Lower leg skin (tissue), 4 donors: ENCODE data around the gene TFPI. TPM values are rescaled to one million over a fixed set of nuclear protein-coding genes. Genes with fewer than 3 reads are reported as not detected.

Experiments used
- DNase-seq, 2 donors: peaks; one replicate each; pipeline ENCODE4 v3.0.0-alpha.2; 2019; ENCODE audit warnings: low spot score in 2 of 2
- H3K4me3 ChIP-seq: fragments of 200-600 bp; sonication (generic); 2 replicates; pipeline ENCODE4 v1.5.1; 2017; ENCODE audit warnings: mild to moderate bottlenecking, low read depth; ENCODE audit not compliant: poor library complexity, severe bottlenecking
- CTCF ChIP-seq, 3 donors: fragments of 450-650 bp; IDR thresholded peaks; one replicate each; pipeline ENCODE4 v1.5.1; 2016; ENCODE audit warnings: antibody characterized with exemption in 3 of 3, mild to moderate bottlenecking in 3 of 3, moderate library complexity in 2 of 3
- POLR2A ChIP-seq, 2 donors: fragments of 450-650 bp; IDR thresholded peaks; one replicate each; pipeline ENCODE4 v1.6.1; 2016 to 2017; ENCODE audit warnings: antibody characterized with exemption in 2 of 2, mild to moderate bottlenecking in 1 of 2, moderate library complexity in 1 of 2
- WGBS, 2 donors: methylation state at CpG; one replicate each; pipeline ENCODE4 v1.1.5; 2018; 5-methylcytosine and 5-hydroxymethylcytosine counted together
- intact Hi-C: fragments of 100-400 bp; cut with DNase I; formaldehyde crosslinking; loops from one replicate; pipeline ENCODE4 v1.15.0; 2023; ENCODE audit warnings: low total_unique reads
- total RNA-seq, 4 donors: library from RNA; depleted of rRNA; stranded (reverse); fragments of >200 nt; gene quantifications; one replicate each; pipeline ENCODE4 v1.1.0, GENCODE V29; 2016

Gene TFPI
- total RNA-seq, 4 donors from 2014 or later: 15.6 to 28.4 (median 16.0) TPM

DNA sequence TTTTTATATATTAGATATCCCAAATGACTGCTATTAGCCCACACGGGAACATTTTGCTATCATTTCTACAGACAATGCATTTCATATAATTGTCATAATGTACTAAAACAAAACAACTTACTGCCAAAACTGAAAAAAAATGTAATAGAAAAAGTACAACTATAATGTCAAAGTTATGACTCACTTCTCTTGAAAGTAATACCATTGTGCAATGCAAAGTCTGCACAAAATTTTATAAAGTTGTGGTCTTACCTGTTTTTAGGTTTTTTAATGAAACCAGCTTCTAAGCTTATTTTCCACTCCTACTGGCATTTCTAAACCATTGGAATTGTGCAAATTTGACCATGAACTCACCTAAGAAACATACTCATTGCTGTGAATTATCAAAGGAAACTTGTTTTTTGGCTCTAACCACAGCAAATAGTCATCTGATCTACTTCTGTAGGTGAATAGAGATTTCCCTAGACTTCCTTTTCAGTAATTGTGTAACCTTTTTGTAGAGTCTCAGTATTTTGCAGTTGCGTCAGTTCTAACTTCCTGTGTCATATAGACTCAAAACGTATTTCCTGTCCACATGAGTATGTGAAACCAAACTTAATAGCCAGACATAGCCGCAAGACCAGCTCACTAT lies 31.9 kb upstream of the TFPI start:
- no peak for DNase-seq
- TF ChIP-seq POLR2A (IDR thresholded peaks at IDR 0.05) (no peak), CTCF (IDR thresholded peaks at IDR 0.05) (no peak)
- 74 to 84% methylated on average over 4 of the region's 4 CpGs for WGBS, 2 donors
- no peak overlapping the region for H3K4me3 ChIP-seq
- intact Hi-C loops: no loop called here

- no peak overlapping the region for H3K4me3 ChIP-seq
- WGBS, 2 donors: 3 to 8% methylated on average over 4 of the region's 4 CpGs
- intact Hi-C loops: loop anchor here (2.0 kb wide), 1 partner anchor 79 kb away; no protein-coding TSS in a partner anchor
- TF ChIP-seq CTCF (IDR thresholded peaks at IDR 0.05) (peak in 1 of 3 donors; percentile 59), POLR2A (IDR thresholded peaks at IDR 0.05) (no peak)
- no peak for DNase-seq
Observed at GRCh38 chr2:187581125-187581896, 27.1 kb upstream of the TFPI start.

DNA sequence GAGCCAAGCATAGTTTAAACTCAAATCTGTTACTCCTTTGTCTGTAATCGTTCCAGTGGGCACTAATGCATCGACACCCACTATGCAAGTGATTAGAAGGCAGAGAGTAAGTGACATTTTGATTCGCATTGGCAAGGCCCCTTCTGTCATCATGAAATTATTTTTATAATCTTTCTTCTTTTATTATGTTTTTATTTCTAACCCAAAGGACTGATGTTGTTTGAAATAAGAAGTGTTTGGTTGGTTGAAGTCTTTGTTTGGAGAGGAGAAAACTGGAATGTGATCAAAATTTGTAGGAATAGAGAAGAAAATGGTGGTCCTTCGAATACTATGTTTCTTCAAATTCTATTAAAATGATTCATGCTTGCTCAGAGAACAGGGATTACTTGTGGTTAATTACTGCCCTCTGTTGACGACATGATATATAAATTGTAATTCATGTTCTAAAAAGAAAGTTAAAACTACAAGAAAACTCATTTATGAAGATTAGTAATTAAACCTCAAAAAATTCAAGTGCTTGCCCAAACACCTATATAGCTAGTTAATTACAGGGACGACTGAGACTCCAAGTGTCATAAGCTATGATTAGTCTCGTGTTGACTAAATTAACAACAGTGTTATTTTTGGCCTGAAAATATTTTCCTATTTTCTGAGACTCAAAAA lies 26.4 kb upstream of the TFPI start:
- WGBS, 2 donors: 29 to 32% methylated on average over 7 of the region's 7 CpGs
- DNase-seq: no peak
- no peak for TF ChIP-seq CTCF (IDR thresholded peaks at IDR 0.05)
- no peak for TF ChIP-seq POLR2A (IDR thresholded peaks at IDR 0.05)
- H3K4me3 ChIP-seq: no peak overlapping the region
- intact Hi-C loops: loop anchor here (2.0 kb wide), 1 partner anchor 78 kb away; no protein-coding TSS in a partner anchor

- DNase-seq: no peak
- WGBS, 2 donors: 86 to 100% methylated on average over 2 of the region's 2 CpGs
- TF ChIP-seq POLR2A (IDR thresholded peaks at IDR 0.05): no peak
- TF ChIP-seq CTCF (IDR thresholded peaks at IDR 0.05): no peak
- H3K4me3 ChIP-seq: no peak overlapping the region
- intact Hi-C loops: no loop called here
Observed at GRCh38 chr2:187577310-187577709, 23.1 kb upstream of the TFPI start.

DNA sequence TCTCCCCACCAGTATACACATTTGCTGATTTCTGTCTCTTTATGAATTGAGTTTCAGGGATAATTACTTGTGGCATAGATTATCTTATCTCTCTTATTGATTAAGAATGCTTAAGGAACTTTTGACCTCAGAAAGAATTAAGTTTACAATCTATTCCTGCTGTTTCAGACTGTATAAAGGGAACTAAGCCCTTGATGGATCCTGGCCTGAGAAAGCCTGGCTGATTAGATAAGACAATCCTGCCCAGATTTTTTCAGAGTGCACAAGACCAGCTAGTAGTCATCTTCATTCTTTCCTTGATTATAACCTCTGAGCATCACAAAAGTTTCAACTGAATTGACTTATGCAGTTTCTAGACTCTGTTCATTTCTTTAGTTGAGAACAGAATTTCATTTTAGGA lies 22.7 kb upstream of the TFPI start:
- TF ChIP-seq CTCF (IDR thresholded peaks at IDR 0.05): no peak
- no peak for TF ChIP-seq POLR2A (IDR thresholded peaks at IDR 0.05)
- intact Hi-C loops: no loop called here
- H3K4me3 ChIP-seq: no peak overlapping the region
- no peak for DNase-seq
